ENCODE data around the gene FAM120A. TPM values are rescaled to one million over a fixed set of nuclear protein-coding genes. Genes with fewer than 3 reads are reported as not detected.

Gene FAM120A
- total and polyA plus RNA-seq, 11 donors: 37.9 to 123 (median 113) TPM

DNA sequence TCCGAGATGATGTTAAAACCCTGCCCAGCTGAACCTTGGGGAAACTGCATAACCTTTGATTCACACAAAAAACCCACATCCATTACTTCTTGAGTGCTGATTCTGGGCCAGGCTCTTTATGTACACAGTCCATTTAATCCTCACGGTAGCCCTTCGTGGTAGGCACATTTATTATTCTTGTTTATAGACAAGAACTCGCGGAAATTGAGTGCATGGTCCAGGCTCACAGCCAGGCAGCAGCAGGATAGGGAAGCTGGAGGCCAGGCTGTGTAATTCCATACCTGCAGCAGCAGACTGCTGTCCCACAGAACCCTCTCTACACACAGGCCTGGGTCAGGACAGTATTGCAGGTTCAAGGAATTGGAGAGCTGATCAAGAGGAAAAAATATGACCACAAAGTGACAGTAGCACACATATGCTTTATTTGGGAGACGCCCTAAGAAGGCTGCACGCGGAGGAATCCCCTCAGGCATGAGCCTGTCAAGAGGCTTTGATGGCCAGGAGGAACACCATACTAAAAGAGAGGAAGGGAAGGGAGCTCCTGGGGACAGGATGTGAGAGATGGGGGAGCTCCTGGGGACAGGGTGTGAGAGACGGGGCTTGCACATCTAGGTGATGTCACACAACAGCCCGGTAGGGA lies 28.4 kb upstream of the FAM120A start:
- TF ChIP-seq, protein P1, sequence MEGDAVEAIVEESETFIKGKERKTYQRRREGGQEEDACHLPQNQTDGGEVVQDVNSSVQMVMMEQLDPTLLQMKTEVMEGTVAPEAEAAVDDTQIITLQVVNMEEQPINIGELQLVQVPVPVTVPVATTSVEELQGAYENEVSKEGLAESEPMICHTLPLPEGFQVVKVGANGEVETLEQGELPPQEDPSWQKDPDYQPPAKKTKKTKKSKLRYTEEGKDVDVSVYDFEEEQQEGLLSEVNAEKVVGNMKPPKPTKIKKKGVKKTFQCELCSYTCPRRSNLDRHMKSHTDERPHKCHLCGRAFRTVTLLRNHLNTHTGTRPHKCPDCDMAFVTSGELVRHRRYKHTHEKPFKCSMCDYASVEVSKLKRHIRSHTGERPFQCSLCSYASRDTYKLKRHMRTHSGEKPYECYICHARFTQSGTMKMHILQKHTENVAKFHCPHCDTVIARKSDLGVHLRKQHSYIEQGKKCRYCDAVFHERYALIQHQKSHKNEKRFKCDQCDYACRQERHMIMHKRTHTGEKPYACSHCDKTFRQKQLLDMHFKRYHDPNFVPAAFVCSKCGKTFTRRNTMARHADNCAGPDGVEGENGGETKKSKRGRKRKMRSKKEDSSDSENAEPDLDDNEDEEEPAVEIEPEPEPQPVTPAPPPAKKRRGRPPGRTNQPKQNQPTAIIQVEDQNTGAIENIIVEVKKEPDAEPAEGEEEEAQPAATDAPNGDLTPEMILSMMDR (IDR thresholded peaks at IDR 0.05): no peak
- TF ChIP-seq POLR2A (IDR thresholded peaks at IDR 0.05): no peak
- no peak for ATAC-seq
- H3K36me3 ChIP-seq: no peaks in the 10 kb centered on the region
- 74 to 83% (median 78%) methylated on average over 10 of the region's 10 CpGs for WGBS, 4 donors
- no peaks in the 10 kb centered on the region for H3K27me3 ChIP-seq
- intact Hi-C loops (cut with DNase I): no loop called here
- H3K9me3 ChIP-seq: peaks cover 0 to 36% (median 20%) of the 10 kb centered on the region in 12 donors
- H3K4me1 ChIP-seq: no peaks in the 10 kb centered on the region
- no peak overlapping the region for H3K4me3 ChIP-seq
- DNase-seq: no peak
- no peak overlapping the region for H3K27ac ChIP-seq

DNA sequence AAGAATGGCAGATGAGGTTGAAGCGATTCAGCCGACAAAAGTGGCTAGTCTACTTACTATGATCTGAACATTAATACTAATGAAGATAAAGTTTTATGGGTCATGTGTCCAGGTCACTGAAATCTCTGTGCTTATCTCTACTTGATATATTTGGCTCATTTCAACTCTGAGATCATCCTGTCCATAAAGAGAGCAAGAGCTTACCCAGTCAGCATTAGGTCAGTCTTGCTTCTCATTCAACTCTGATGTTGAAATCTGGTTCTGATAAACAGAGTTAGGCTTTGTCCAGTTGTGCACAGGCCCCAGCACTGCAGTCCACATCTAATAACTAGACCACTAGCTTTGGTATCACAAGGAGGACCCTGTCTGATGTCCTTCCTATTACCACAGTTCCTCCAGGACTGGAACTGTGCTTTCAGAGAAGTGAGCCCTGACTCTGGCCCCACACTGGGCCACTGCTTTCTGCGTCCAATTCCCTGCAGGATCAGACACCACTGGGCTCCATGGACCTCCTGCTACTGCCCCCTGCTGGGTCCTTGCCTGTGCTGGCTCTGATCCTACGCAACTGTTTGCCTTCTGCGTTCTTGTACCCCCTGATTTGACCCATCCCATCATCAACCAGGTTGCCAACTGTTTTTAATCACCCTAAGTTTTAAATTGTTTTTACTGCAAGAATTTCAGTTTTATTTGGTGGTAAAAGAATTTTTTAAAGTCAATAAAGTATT lies 23.7 kb upstream of the FAM120A start:
- Histone ChIP-seq H3K27ac (no peak overlapping the region), H3K36me3 (no peaks in the 10 kb centered on the region), H3K4me3 (no peak overlapping the region), H3K9me3 (peaks cover 0 to 18% (median 5%) of the 10 kb centered on the region in 12 donors), H3K4me1 (no peaks in the 10 kb centered on the region), H3K27me3 (no peaks in the 10 kb centered on the region)
- TF ChIP-seq POLR2A (IDR thresholded peaks at IDR 0.05): no peak
- TF ChIP-seq, protein P1 (IDR thresholded peaks at IDR 0.05): peak in 4 of 12 donors; percentile 14 to 18 (median 16)
- 70 to 86% (median 83%) methylated on average over 5 of the region's 5 CpGs for WGBS, 4 donors
- intact Hi-C loops (cut with DNase I): no loop called here
- ATAC-seq (no peak), DNase-seq (no peak)

DNA sequence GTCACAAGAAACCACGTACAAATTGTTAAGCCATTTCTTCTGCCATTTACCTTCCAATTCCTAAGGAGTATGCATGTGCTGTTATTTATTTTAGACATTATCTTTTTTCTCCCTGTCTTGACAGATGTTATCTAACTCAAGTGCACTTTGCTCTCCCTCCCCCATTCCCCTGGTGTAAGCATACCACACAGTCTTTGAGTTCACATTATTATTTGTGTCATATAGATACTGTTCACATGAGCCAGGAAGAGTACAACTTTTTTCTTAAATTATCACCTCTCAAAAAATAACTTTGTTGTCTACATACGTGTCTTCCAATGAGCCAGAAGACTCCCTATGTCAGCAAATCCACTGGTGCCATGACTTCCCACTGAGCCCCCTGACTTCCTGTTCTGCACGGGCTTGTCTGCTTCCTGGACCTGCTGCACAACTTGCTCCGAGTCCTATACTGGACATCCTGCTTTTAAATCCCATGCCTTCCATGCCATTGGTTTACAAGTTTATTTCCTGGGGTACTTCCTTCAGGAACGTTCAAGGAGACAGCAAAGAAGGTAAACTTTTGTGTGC lies 19.9 kb upstream of the FAM120A start:
- H3K36me3 ChIP-seq: no peaks in the 10 kb centered on the region
- DNase-seq: no peak
- TF ChIP-seq, protein P1 (IDR thresholded peaks at IDR 0.05): no peak
- no peak for TF ChIP-seq POLR2A (IDR thresholded peaks at IDR 0.05)
- H3K4me1 ChIP-seq: no peaks in the 10 kb centered on the region
- H3K4me3 ChIP-seq: no peak overlapping the region
- no peak for ATAC-seq
- H3K27ac ChIP-seq: no peak overlapping the region
- 44 to 57% (median 50%) methylated on average over 5 of the region's 5 CpGs for WGBS, 4 donors
- H3K27me3 ChIP-seq: no peaks in the 10 kb centered on the region
- no peaks in the 10 kb centered on the region for H3K9me3 ChIP-seq
- intact Hi-C loops (cut with DNase I): loop anchor here in 1 of 10 donors (10.0 kb wide), 1 partner anchor 107 kb away; no protein-coding TSS in a partner anchor

DNA sequence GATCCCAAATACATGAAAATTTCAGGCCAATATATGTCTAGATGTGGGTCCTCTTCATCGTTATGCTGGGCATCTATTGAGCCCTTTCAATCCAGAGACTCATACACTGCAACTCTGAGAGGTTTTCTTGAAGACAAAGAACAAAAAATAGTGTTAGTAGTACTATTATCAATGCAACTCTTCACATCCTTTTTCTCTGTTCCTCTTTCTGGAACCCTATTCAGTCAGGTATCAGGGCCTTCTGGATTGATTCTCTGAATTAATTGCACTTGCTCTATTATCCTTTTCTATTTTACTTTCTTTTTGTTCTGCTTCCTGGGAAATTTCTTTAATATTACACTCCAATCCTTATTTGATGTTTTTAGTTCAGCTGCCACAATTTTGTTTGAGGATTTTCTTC lies 18.5 kb upstream of the FAM120A start:
- 89 to 97% (median 92%) methylated on average over 1 of the region's 1 CpG for WGBS, 4 donors
- no peak for DNase-seq
- H3K27ac ChIP-seq: no peak overlapping the region
- intact Hi-C loops (cut with DNase I): loop anchor here in 1 of 10 donors (10.0 kb wide), 1 partner anchor 108 kb away; no protein-coding TSS in a partner anchor
- H3K27me3 ChIP-seq: no peaks in the 10 kb centered on the region
- H3K9me3 ChIP-seq: no peaks in the 10 kb centered on the region
- ATAC-seq: no peak
- H3K36me3 ChIP-seq: no peaks in the 10 kb centered on the region
- H3K4me3 ChIP-seq: no peak overlapping the region
- TF ChIP-seq, protein P1 (IDR thresholded peaks at IDR 0.05): no peak
- TF ChIP-seq POLR2A (IDR thresholded peaks at IDR 0.05): no peak
- H3K4me1 ChIP-seq: no peaks in the 10 kb centered on the region
